GM19397 (cell line): Measurements from ENCODE around the gene THRAP3.
"Not testable (repeated sequence)": the region's sequence is repeated elsewhere in the genome, so short reads cannot be mapped to it uniquely, and the experiment has no call there.

Experiments
- ATAC-seq: cut with Tn5 transposase; IDR thresholded peaks from one replicate; pipeline ENCODE4 v1.9.1; 2021; ENCODE audit warnings: mild to moderate bottlenecking, moderate library complexity; ENCODE audit not compliant: unreplicated experiment

Gene THRAP3

DNA sequence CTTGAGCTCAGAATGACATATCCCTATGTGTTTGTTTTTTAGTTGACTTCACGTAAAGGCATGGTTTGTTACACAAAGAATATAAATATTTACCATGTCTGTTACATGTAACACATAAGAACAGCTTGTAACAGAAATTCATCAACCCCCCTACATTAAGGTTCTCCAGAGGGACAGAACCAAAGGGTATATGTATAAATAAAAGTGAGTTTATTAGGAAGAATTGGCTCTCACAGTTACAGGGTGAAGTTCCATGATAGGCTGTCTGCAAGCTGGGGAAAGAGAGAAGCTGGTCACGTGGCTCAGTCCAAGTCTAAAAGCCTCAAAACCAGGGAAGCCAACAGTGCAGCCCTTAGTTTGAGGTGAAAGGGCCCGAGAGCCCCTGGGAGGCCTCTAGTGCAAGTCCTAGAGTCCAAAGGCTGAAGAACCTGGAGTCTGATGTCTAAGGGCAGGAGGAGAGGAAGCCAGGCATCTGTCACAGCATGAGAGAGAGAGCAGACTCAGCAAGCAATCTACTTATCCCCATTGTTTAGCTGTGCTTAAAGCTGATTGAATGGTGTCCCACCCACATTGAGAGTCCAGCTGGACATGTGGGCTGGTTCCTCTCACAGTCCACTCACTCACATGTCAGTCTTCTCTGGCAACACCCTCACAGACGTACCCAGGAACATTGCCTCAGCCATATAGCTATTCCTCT is 15.8 kb downstream of the THRAP3 start:
- ATAC-seq = no peak

DNA sequence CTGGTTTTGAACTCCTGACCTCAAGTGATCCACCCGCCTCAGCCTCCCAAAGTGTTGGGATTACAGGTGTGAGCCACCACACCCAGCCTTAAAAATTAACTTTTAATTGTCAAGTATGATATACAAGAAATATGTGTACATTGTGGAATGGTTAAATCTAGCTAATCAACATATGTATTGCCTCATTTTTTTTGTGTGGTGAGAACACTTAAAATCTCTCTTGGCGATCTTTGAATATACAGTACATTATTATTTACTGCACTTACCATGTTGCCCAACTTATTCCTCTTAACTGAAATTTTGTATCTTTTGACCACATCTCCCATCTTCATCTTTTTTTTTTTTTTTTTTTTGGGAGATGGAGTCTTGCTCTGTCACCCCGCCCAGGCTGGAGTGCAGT is 23.3 kb downstream of the THRAP3 start:
- no peak for ATAC-seq

DNA sequence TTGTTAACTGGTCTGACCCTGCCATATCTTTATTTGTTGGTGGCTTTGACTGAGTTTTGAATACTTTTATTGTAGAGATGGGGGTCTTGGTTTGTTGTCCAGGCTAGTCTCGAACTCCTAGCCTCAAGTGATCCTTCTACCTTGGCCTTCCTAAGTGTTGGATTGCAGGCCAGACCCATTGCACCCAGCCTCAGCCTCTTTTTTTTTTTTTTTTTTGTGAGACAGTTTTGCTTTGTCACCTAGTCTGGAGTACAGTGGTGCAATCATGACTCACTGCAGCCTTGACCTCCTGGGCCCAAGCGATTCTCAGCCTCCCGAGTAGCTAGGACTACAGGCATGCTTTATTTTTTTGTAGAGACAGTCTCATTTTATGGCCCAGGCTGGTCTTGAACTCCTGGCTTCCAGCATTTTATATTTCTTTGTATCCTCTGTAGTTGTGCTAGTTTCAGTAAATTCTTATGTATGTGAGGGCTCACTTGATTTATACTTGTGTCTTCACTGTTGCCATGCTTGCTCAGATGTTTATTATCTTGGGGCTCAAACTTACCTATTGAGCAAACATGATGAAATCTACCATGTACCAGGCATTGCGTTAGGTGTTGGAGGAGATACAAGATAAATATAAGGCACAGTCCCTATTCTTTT is 24.1 kb downstream of the THRAP3 start:
- ATAC-seq = no peak

DNA sequence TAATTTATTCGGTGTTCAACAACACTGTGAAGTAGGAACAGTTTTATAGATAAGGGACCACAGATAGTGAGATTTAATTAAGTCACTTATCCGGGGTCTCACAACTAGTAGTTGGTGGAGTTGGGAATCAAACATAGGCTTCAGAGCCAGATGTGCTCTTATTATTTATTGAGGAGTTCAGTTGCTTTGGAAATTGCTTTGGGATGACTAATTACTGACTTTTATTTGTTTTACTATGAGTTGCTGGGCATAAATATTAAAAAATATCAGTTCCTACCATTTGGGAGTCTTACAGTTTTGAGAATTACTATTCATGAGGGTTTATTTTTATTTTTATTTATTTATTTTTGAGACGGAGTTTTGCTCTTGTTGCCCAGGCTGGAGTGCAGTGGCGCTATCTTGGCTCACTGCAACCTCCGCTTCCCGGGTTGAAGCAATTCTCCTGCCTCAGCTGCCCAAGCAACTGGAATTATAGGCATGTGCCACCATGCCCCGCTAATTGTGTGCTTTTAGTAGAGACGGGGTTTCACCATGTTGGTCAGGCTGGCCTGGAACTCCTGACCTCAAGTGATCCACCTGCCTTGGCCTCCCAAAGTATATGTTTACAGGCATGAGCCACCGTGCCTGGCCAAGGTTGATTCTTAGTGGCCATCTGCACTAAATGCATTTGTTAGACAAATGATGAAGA is 27.7 kb downstream of the THRAP3 start:
- no peak for ATAC-seq

DNA sequence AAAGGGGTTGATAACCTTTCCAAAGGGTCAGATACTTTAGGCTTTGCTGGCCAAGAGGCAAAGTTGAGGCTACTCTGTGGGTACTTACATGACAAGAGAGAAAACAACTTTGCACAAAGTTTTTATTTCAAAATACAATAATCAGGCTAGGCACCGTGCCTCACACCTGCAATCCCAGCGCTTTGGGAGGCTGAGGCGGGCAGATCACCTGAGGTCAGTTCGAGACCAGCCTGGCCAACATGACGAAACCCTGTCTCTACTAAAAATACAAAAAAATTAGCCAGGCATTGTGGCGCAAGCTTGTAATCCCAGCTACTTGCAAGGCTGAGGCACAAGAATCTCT is 28.2 kb downstream of the THRAP3 start:
- not testable (repeated sequence) for ATAC-seq

DNA sequence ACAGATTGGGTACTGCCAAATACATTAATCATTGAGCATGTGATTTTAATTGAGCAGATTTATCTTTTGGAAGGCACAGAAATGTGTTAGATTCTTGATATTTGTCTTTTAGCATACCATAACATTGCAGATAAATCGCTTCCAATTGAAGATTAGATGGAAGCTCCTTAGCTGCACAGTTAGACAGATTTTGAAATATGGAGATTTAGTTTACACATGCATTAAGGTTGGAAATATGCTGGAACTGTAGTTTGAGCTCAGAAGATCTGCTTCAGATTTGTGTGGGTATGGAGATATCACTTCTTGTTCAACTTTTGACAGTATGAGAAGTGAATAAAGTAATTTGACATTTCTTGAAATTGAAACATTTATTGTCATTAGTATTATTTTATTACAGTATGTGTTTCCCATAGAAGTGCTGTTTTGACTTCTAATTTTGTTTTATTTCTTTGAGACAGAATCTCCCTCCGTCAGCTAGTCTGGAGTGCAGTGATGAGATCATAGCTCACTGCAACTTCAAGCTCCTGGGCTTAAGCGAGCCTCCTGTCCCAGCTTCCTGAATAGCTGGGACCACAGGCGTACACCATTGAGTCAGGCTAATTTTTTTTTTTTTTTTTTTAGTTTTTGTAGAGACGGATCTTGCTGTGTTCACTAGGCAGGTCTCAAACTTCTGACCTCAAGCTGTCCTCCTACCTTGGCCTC is 29.1 kb downstream of the THRAP3 start:
- ATAC-seq = no peak

DNA sequence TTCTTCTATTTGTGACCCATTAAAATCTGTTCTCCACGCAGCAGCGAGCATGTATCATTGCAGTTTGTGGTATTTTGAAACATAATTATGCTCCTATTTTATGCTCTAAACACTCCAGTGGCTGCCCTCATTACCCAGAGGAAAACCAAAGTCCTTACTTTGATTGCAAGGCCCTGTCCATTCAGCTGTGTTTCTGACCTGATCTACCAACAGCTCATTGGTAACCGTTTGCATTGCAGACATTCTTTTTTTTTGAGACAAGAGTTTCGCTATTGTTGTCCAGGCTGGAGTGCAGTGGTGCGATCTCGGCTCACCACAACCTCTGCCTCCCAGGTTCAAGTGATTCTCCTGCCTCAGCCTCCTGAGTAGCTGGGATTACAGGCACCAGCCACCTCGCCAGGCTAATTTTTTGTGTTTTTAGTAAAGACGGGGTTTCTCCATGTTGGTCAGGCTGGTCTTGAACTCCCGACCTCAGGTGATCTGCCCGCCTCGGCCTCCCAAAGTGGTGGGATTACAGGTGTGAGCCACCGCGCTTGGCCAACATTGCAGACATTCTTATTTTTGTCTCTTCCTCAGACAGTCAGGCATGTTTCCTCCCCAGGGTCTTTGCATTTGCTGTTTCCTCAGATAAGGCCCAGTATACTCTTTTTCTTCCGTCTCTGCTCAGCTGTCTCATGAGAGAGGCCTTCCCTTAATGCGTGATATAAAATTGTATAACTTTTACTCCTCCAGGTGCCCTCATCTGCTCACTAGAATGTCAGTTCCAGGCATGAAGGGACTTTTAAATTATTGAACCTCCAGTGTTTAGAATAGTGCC is 32.5 kb downstream of the THRAP3 start:
- ATAC-seq = no peak

DNA sequence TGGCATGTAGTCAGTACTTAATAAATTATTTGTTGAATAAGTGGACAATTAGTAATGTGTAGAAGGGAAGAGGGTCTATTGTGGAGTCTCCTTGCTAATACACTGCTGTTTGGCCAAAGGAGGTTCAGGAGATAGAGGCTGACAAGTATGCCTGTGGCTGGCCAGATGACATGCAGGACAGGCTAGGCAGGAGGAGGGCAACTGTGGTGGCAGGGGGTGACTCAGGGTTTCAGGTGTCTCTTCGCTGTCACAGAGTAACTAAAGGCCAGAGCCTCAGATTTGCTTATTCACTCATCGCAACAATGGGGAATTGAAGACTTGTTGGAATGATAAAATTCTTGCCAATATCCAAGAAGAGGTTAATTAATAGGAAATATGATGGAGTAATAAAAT is 33.1 kb downstream of the THRAP3 start:
- no peak for ATAC-seq

DNA sequence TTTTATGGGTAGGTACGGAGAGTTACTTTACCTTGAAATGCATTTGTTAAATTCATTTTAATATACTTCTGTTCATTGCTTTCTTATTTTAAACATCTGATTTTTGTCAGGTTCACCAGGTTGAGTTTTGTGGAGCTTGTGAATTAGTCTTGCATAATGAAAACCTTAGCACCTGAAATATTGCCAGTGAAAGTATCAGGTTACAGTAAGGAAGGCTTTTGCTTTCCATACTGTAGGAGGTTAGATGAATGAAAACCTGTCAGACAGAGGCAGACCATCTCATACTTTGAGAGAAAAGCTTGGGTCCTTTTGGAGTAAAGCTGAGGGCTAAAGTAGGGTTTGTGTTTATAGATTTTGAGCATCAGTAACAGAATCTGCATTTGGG is 34.7 kb downstream of the THRAP3 start:
- ATAC-seq = no peak

DNA sequence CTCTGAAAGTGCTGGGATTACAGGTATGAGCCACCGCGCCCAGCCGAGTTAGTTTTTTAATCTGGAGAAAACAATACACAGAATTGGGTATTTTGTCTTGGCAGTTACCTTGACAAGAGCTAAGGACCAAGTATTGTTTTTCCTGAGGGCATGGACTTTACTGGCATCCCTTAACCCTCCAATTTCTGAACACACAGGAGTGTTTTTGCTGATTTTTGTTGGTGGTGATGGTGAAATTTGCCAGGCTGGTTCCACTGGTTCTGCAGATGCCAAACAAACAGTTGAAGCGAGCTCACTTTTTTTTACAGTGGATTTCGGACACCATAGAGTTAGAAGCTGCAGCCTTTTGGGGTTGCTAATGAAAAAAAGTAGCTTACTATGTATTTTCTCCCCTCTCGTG is 44.7 kb downstream of the THRAP3 start:
- no peak for ATAC-seq

DNA sequence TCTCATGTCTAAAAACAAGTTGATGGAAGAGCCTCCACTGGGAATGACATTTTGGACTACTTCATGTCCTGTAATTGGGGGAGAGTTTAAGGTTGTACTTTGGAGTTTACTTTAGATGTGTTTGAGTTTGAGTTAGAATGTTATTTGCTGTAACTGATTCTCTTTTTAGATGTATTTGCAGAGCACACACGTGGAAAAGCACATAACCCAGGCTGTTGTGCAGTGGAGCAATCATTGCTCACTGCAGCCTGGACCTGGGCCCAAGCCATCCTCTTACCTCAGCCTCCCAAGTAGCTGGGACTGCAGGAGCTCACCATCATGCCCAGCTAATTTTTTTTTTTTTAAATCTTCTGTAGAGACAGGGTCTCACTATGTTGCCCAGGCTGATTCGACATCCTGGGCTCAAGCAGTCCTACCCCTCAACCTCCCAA is 45.2 kb downstream of the THRAP3 start:
- ATAC-seq = no peak

DNA sequence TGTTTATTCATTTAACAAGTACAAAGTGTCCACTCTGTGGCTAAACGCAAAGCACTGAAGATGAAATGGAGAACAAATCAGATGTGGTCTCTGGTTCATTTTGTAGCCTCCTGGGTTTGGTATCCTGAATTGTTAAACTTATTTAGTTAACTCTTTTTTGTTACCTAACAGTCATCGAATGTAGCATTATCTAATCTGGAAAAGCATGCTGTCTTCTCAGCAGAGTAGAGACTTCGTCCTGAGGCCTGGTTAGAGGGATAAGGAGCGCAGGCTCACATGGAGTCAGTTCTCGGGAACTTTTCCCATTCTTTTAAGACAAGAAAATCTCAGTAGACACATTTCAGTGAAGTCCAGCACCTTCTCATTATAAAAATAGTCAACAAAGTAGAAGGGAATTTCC is 48.8 kb downstream of the THRAP3 start:
- ATAC-seq = no peak

DNA sequence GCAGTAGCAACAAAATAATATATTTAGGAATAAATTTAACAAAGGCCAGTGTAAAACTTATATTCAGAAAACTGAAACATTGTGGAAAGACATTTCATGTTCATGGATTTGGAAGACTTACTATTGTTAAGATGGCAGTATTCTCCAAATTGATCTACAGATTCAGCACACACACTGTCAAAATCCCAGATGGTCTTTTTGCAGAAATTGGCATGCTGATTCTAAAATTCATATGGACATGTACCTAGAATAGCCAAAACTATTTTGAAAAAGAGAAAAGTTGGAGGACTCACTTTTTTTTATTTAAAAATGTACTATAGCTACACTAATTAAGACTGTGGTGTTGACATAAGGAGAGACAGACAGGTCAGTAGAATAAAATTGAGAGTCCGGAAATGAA is 50.0 kb downstream of the THRAP3 start:
- no peak for ATAC-seq

DNA sequence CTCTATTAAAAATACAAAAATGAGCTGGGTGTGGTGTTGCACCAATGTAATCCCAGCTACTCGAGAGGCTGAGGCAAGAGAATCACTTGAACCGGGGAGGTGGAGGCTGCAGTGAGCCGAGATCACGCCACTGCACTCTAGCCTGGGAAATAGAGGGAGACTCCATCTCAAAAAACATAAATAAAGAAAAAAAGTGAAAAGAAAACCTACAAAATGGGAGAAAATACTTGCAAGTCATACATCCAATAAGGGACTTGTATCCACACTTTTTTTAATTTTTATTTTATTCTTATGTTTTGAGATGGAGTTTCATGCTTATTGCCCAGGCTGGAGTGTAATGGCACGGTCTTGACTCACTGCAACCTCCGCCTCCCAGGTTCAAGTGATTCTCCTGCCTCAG is 52.4 kb downstream of the THRAP3 start:
- ATAC-seq = no peak

DNA sequence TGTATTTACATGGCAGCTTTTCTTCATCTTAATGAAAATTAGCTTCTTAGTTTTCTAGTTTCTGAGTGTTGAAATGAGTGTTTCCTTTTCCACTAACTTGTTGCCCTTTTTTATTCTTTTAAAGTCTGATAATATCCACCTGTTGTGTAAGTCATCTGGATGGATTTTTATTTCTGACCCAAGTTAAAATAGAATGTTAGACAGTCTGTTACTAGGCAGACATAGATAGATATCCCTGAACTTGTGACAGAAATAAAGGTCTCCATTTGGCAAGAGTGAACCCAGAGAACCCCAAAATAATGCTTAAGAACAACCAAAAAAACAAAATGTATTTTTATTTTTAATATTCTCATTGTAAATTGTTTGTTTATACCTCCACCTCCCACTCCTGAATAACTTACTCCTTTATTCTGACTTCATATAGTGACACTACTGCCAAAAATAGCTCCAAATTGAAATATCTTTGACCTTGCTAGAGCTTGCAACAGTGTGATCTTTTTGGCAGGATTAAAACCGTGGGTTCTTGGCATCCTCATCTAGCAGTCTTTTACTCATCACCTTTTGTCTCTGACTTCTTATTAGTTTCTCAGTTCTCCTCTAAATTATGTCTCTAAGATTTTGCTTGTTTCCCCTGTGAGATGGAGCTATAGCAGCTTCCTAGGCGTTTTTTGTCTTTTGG is 55.0 kb downstream of the THRAP3 start:
- ATAC-seq = no peak

DNA sequence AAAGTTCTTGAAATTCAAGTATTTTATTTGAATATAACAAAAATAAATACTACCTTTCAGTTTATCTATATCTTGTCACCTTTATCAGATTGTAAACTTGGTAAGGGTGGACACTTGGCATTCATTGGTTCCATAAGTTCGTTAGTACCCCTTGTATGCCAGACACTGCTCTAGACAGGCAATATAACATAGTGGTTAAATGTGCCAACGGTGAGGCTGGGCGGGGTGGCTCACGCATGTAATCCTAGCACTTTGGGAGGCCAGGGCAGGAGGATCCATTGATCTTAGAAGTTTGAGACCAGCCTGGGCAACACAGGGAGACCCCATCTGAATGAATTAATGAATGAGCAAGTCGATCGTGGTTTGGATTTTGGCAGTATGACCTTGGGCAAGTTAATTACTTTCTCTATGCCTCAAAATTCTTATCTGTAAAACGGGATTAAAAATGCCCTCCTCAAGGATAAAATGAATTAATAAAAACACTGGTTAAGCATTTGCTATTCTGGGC is 55.6 kb downstream of the THRAP3 start:
- ATAC-seq = no peak

DNA sequence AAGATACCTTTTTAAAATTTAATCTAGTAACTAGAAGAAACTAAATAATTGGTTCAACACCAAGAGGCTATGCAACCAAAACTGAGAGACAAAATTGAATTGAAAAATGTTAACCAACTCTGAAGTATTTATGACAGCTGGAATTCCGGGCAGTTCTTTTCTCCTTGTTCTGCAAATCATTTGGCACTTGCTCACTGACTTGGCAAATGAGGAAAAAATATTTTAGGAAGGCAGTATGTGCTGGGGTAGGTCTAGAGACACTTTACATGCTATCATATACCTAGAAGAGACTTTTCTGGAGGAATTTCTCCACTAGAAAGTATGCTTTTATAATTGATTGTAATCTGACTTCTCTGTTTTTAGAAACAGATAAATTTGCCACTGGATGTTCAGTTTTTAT is 59.8 kb downstream of the THRAP3 start:
- ATAC-seq = no peak

DNA sequence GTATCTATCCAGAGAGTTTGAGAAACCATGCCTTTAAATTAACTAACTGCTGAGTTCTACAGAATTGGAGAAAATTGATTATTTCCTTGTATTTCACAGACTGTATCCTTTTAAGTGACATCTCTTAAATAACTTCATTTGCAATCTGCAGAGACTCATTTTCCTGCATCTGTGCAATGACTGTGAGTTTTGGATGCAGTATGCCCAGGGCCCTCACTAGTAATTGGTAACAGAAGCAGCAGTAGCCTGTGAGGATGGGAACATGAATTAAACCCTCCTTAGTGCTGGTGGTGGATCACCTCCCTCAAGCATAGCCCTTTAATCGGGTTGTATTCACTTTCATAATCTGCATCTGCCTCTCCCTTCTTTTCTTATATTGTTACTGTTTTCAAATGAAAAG is 60.3 kb downstream of the THRAP3 start:
- no peak for ATAC-seq

DNA sequence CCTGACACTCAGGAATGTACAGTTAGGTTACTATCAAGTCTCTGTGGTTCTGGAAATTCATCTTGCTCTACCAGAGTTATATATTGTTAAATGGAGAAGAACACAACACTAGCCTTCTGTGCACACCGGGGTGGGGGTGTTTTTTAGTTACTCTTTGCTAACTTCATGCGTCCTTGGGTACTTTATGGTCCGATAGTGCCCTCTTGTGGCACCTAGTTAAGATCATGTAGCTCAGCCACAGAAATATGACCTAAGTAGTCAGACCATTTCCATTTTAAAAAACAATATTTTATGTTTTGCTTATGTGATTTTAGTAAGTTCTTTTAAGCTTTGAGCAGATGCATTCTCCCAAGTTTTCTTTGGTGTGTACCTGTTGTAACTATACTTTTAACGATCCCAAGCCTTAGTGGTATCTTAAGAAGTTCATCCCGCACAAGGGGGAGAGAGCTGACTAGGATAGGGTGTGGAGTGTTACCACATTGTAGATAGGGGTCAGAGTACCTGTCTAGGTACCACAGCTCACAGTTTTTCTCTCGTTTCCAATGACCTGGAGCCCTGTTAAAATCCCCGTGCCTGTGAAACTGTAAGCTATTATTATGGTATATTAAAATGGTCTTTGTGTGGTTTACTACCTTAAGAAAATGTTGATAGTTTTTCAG is 61.3 kb downstream of the THRAP3 start:
- ATAC-seq = no peak

DNA sequence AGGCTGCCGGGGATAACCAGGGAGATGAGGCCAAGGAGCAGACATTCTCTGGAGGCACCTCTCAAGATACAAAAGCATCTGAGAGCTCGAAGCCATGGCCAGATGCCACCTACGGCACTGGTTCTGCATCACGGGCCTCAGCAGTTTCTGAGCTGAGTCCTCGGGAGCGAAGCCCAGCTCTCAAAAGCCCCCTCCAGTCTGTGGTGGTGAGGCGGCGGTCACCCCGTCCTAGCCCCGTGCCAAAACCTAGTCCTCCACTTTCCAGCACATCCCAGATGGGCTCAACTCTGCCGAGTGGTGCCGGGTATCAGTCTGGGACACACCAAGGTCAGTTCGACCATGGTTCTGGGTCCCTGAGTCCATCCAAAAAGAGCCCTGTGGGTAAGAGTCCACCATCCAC is 62.6 kb downstream of the THRAP3 start:
- ATAC-seq = no peak
